Mucosa of rectum (tissue), 2 donors: ENCODE results near the gene FRMPD1.

Experiments
- H3K27ac ChIP-seq, 2 donors: one replicate each; pipeline ENCODE4 v1.7.0; 2013; ENCODE audit warnings: inconsistent platforms in 2 of 2, low read depth in 2 of 2, low read length in 2 of 2
- H3K27me3 ChIP-seq, 2 donors: one replicate each; pipeline ENCODE4 v1.7.0; 2013; ENCODE audit warnings: low read length in 2 of 2; ENCODE audit not compliant: control insufficient read depth in 2 of 2, insufficient read depth in 2 of 2
- H3K36me3 ChIP-seq, 2 donors: one replicate each; pipeline ENCODE4 v1.7.0; 2013; ENCODE audit warnings: low read length in 2 of 2; ENCODE audit not compliant: control insufficient read depth in 2 of 2, insufficient read depth in 2 of 2
- H3K4me1 ChIP-seq, 2 donors: one replicate each; pipeline ENCODE4 v1.7.0; 2013; ENCODE audit warnings: low read length in 2 of 2, mild to moderate bottlenecking in 1 of 2; ENCODE audit not compliant: control insufficient read depth in 2 of 2, insufficient read depth in 2 of 2
- H3K4me3 ChIP-seq, 2 donors: one replicate each; pipeline ENCODE4 v1.7.0; 2013; ENCODE audit warnings: low read length in 2 of 2
- H3K9ac ChIP-seq, 2 donors: one replicate each; pipeline ENCODE4 v1.7.0; 2013; ENCODE audit warnings: low read length in 2 of 2, low read depth in 1 of 2, mild to moderate bottlenecking in 1 of 2
- H3K9me3 ChIP-seq, 2 donors: one replicate each; pipeline ENCODE4 v1.7.0; 2013; ENCODE audit warnings: low read length in 2 of 2; ENCODE audit not compliant: control insufficient read depth in 2 of 2
- donor health status: healthy.
- donor health status: Normal muscosa, but diverticular disease.

FRMPD1 gene

DNA sequence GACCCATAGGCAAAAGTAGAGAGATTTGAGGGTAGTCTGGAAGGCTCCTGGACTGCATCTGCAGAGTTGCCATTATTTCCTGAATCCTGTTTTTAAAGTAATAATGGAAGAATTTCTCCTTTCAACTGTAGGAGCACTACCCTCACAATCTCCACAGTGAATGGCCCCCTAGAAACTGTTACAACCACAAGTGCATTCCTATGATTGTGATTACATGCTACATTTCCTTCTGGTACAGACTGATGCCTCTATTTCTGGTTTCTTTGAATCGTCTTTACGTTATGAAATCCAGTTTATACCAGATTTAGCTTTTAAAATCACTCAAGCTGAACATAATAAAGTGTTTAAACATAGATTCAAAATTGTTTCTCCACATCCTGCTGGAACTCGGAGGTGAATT, 49.4 kb downstream of the FRMPD1 start:
- Histone ChIP-seq H3K27me3 (no peaks in the 10 kb centered on the region), H3K36me3 (no peaks in the 10 kb centered on the region)

DNA sequence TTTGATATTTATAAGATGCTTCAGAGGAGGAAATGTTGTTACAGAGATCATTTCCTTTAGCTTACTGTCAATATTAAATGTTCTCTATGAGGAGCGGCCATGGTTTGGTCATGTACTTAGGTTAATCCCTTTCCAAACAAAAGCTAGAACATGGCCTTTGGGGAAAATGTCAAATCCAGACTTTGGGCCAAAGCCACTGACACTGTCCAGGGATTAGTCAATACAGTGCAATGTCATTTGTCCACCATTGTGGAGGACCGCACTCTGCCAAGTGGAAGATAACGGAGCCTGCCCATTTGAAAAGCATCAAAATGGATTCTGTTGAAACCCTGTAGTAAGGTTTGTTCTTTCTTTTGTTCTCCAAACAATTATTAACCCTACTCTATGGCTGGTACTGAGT, 50.1 kb downstream of the FRMPD1 start:
- H3K27me3 ChIP-seq, result no peaks in the 10 kb centered on the region
- no peak overlapping the region for H3K9ac ChIP-seq
- H3K36me3 ChIP-seq, result no peaks in the 10 kb centered on the region
- no peaks in the 10 kb centered on the region for H3K4me1 ChIP-seq
- H3K27ac ChIP-seq, result no peak overlapping the region
- no peaks in the 10 kb centered on the region for H3K9me3 ChIP-seq
- no peak overlapping the region for H3K4me3 ChIP-seq

More for the DNA sequence above, 49.4 kb downstream of the FRMPD1 start:
- H3K9ac ChIP-seq, result no peak overlapping the region
- peaks cover 0 to 1% of the 10 kb centered on the region in 2 donors for H3K9me3 ChIP-seq
- H3K27ac ChIP-seq, result no peak overlapping the region
- no peaks in the 10 kb centered on the region for H3K4me1 ChIP-seq
- H3K4me3 ChIP-seq, result no peak overlapping the region

- no peaks in the 10 kb centered on the region for H3K4me1 ChIP-seq
- H3K36me3 ChIP-seq, result no peaks in the 10 kb centered on the region
- no peaks in the 10 kb centered on the region for H3K9me3 ChIP-seq
- H3K9ac ChIP-seq, result no peak overlapping the region
- H3K27me3 ChIP-seq, result peaks cover 0 to 3% of the 10 kb centered on the region in 2 donors
- no peak overlapping the region for H3K27ac ChIP-seq
- H3K4me3 ChIP-seq, result no peak overlapping the region
These were observed 55.0 kb downstream of the FRMPD1 start for GRCh38 chr9:37705787-37706186.

GRCh38 chr9:37706290-37706689, 55.5 kb downstream of the FRMPD1 start:
- Histone ChIP-seq H3K9ac (no peak overlapping the region), H3K36me3 (no peaks in the 10 kb centered on the region), H3K27ac (no peak overlapping the region), H3K4me3 (no peak overlapping the region), H3K27me3 (peaks cover 0 to 3% of the 10 kb centered on the region in 2 donors), H3K4me1 (no peaks in the 10 kb centered on the region), H3K9me3 (no peaks in the 10 kb centered on the region)

DNA sequence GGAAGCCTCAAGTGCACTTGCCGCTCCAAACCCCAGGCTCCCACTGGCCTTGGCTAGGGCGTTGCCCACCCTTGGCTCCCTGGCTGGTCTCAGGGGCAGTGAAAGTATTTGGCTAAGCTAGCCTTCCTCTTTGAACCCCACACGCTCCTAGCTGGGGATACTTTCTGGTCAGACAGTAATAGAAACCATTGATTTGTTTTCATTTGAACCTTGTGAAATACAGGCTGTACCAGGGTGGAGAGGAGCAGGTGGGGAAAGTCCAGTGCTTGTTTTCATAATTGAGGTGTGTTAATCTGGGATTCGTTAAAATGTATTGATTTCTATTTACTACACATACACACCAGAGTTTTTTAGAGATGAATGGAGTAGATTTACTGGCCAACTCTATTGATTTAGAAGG, 57.0 kb downstream of the FRMPD1 start:
- no peaks in the 10 kb centered on the region for H3K9me3 ChIP-seq
- no peak overlapping the region for H3K27ac ChIP-seq

GRCh38 chr9:37710046-37710445, 59.3 kb downstream of the FRMPD1 start:
- no peak overlapping the region for H3K4me3 ChIP-seq
- H3K36me3 ChIP-seq, result no peaks in the 10 kb centered on the region
- H3K9ac ChIP-seq, result no peak overlapping the region
- no peaks in the 10 kb centered on the region for H3K4me1 ChIP-seq
- H3K9me3 ChIP-seq, result no peaks in the 10 kb centered on the region
- no peak overlapping the region for H3K27ac ChIP-seq
- H3K27me3 ChIP-seq, result peaks cover 0 to 3% of the 10 kb centered on the region in 2 donors

More for the DNA sequence above, 57.0 kb downstream of the FRMPD1 start:
- no peaks in the 10 kb centered on the region for H3K4me1 ChIP-seq
- no peaks in the 10 kb centered on the region for H3K36me3 ChIP-seq
- H3K9ac ChIP-seq, result no peak overlapping the region
- H3K4me3 ChIP-seq, result no peak overlapping the region
- peaks cover 0 to 3% of the 10 kb centered on the region in 2 donors for H3K27me3 ChIP-seq

DNA sequence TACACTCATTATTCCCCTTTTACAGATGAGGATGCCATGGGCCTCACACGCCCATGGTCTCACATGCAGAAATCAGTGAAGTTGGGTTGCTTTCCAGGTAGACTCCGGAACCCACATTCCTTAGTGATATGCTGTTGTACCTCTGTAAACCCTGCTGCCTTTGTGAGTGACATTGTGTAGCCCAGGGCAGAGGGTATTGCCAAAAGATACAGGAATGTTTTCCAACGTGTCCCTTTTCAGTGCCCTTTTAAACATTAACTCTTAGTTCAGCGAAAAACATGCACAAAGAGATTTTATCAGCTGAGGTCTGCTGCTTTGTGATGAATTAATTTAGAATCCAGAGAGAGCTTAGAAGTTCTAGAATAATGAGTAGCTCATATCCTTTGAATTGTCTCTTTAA, 64.5 kb downstream of the FRMPD1 start:
- no peak overlapping the region for H3K4me3 ChIP-seq
- H3K9ac ChIP-seq, result no peak overlapping the region
- H3K9me3 ChIP-seq, result no peaks in the 10 kb centered on the region
- no peaks in the 10 kb centered on the region for H3K4me1 ChIP-seq
- no peak overlapping the region for H3K27ac ChIP-seq
- H3K36me3 ChIP-seq, result no peaks in the 10 kb centered on the region
- no peaks in the 10 kb centered on the region for H3K27me3 ChIP-seq

DNA sequence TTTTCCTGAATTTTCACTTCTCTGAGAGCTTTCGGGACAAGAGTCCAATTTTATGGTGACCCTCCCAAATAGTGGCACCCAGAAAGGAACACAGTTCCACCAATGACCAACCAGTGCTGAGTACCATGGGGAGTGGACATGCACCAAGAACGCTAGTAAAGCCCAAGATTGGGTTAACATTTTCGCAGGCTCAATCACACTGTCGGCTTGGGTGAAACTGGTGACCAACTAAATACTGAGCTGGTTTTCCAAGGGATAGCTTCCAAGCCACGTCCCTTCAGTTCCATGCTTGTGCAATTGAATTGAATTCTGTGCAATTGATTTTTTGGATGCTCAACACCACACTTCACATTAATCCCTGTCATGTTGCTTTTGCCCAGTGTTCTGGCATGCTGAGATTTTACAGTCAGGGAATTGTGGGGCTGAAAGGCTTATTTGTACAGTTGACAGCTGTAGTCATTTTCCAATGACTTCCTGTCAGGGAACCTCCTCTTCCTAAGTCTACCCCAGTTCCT, 65.3 kb downstream of the FRMPD1 start:
- H3K4me3 ChIP-seq, result no peak overlapping the region
- H3K27me3 ChIP-seq, result no peaks in the 10 kb centered on the region
- H3K27ac ChIP-seq, result no peak overlapping the region
- no peaks in the 10 kb centered on the region for H3K4me1 ChIP-seq
- H3K9ac ChIP-seq, result no peak overlapping the region
- H3K36me3 ChIP-seq, result no peaks in the 10 kb centered on the region
- H3K9me3 ChIP-seq, result no peaks in the 10 kb centered on the region

DNA sequence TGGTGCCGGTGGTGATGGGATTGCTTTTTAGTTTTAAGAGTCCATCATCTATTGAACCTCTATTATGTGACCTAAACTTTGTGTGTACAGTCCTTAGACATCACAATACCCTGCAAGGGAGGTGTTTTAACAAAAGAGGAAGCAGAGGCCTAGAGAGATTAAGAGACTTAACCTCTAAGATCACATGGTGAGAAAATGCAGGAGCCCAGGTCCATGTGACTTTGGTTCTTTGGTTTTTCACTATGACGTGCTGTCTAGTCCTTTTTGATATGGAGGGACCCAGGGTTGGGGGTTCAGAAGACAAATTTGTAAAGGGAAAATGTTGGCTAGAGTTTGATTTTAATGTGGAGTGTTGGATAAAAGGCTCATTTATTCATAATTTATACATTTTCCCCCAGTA, 68.8 kb downstream of the FRMPD1 start:
- Histone ChIP-seq H3K27ac (no peak overlapping the region), H3K27me3 (no peaks in the 10 kb centered on the region), H3K4me1 (no peaks in the 10 kb centered on the region), H3K9me3 (no peaks in the 10 kb centered on the region), H3K4me3 (no peak overlapping the region), H3K36me3 (no peaks in the 10 kb centered on the region), H3K9ac (no peak overlapping the region)

GRCh38 chr9:37727013-37727412, 76.3 kb downstream of the FRMPD1 start:
- Histone ChIP-seq H3K27ac (no peak overlapping the region), H3K27me3 (peaks cover 0 to 2% of the 10 kb centered on the region in 2 donors), H3K9ac (no peak overlapping the region), H3K9me3 (no peaks in the 10 kb centered on the region), H3K4me1 (no peaks in the 10 kb centered on the region), H3K36me3 (no peaks in the 10 kb centered on the region), H3K4me3 (no peak overlapping the region)

- H3K4me3 ChIP-seq, result no peak overlapping the region
- H3K27me3 ChIP-seq, result peaks cover 0 to 4% of the 10 kb centered on the region in 2 donors
- no peak overlapping the region for H3K9ac ChIP-seq
- H3K36me3 ChIP-seq, result no peaks in the 10 kb centered on the region
- no peak overlapping the region for H3K27ac ChIP-seq
- no peaks in the 10 kb centered on the region for H3K9me3 ChIP-seq
- no peaks in the 10 kb centered on the region for H3K4me1 ChIP-seq
These were observed 78.7 kb downstream of the FRMPD1 start for GRCh38 chr9:37729499-37729898.
